ENCODE results near the gene SMYD3.
"Not testable (repeated sequence)": the region's sequence is repeated elsewhere in the genome, so short reads cannot be mapped to it uniquely, and the experiment has no call there.

The SMYD3 gene

DNA sequence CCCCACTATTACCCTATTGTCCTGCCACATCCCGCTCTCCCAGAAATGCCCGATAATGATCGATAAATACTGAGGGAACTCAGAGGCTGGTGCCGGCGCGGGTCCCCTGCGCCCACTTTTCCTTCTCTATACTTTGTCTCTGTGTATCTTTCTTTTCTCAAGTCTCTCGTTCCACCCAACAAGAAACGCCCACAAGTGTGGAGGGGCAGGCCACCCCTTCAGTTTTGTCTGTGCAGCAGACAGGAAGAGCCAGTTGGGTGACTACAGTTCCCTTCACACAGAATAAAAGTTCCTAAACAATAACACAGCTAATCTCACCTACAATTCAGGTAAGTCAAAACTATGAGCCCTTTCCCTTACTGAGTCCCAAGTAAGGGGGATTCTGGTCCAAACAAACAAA is 423.7 kb downstream of the SMYD3 start:
- DNase-seq: no peak

DNA sequence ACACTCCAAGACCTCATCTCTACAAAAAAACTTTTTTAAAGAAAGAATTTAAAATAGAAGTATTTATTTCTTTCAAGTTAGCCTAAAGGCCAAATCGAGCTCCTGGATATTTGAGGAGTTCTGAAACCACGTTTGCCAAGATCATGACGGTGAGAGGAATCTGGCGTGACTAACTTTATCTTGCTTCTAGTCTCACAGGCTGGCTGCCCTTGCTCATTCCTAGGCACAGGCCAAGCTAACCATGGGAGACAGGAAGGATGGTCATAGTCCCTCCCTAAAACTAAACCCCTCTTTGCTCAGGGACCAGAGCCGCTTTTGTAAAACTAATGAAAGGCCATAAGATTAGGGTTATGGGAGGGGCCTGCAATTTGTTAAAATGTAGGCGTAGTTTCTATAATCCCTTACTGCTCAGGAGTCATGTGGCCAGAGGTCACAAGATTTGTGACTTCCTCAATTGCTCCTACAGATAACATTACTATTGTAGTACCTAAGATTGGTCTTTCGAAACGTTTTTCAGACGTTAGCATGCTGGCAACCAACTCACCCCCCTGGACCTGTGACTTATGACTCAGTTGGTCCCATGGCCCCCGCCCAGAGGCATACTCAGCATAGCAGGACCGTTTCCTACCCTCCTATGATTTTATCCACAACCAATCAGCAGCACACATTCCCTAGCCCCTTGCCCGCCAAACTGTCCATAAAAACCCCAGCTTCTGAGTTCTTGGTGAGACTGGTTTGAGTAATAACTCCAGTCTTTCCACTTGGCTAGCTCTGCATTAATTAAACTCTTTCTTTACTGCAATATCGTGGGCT is 425.0 kb downstream of the SMYD3 start:
- DNase-seq: no peak

DNA sequence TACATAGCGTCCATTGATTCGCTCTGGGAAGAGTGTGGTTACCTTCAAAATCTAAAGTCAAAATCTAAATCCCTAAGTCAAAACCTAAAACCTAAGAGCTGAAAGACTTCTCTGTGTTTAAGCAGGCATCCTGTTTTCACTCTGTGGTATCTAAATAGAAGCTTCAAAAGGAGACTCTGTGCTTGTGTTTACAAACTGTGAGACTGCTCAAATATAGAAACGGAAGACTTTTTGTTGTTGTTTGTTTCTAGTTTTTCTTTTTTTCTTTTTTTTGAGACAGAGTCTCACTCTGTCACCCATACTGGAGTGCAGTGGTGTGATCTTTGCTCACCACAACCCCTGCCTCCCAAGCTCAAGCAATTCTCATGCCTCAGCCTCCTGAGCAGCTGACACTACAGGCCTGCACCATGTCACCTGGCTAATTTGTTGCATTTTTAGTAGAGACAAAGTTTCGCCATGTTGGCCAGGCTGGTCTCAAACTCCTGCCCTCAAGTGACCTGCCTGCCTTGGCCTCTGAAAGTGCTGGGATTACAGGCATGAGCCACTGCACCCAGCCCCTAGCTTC is 425.9 kb downstream of the SMYD3 start:
- DNase-seq: no peak

DNA sequence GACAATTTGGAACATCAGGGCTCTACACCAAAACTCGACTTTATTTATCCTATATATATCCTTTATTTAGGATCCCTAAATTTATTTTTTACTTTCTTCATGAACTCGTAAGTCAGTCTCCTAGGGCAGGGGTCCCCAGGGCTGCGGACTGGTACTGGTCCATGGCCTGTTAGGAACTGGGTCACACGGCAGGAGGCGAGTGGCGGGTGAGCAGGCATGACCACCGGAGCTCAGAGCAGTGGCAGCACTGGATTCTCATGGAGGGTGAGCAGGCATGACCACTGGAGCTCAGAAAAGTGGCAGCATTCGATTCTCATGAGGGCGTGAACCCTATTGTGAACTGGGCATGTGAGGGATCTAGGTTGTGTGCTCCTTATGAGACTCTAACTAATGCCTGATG is 427.0 kb downstream of the SMYD3 start:
- no peak for DNase-seq

DNA sequence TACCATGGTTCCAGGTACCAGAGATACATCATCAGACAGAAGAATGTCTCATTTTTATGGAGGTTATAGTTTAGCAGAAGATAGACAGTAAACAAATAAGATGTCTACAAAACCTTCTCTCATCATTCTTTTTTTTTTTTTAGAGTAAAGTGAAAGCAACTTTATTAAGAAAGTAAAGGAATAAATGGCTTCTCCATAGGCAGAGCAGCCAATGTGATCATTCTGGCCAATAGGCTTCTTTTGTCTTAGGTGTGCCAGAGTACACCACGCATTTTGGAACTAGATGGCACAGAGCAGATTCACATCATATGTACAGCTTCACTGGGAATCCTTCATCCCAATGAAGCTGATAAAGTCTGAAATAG is 428.2 kb downstream of the SMYD3 start:
- no peak for DNase-seq

DNA sequence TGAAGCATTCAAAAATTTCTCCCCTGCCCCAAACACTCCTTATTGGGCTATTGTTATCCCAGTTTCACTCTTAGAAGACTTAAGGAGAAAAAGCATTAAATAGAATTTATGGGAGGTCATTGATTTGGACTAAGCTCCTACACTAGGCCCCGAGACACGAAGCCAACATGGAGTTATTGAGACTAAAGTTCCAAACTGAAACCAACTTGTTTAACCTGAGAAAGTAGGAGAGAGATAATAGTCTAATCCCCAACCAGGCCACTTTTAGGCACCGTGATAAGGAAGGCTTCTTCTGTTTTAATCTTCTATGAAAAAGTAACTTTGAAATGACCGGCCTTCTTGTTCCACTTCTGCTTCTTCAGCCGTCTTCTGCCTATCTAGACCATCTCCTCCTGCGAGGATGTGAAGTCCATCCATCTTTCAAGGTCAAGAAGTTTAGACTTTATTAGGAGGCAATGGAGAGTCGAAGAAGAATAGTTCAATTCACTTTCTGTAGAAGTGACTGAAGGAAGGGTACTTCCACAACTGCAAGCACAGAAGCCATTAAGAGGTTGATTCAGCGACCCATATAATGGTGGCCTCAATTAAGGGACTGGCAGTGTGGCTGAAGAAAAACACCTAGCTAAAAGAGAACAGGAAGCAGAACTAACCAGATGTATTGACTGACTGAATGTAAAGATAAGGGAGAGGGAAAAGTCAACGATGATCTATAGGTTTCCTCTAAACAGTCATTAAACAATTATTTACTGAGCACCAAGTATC is 428.8 kb downstream of the SMYD3 start:
- DNase-seq: no peak

DNA sequence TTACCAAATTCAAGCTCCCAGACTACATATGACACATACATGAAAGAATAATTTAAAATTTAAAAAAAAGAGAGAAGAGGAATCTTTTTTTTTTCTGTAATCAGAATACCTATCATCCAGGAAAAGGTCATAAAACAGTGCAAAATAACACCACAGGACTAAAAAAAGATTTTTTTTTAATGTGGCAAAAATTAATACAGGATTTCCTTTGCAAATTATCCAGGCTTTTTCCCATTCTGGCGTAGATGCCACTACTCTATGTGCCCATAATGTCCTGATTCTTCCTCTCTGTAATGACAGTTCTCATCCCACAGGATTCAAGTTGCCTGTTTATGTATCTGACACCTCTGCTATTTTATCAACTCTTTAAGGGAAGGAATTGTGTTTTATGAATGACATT is 429.6 kb downstream of the SMYD3 start:
- no peak for DNase-seq

DNA sequence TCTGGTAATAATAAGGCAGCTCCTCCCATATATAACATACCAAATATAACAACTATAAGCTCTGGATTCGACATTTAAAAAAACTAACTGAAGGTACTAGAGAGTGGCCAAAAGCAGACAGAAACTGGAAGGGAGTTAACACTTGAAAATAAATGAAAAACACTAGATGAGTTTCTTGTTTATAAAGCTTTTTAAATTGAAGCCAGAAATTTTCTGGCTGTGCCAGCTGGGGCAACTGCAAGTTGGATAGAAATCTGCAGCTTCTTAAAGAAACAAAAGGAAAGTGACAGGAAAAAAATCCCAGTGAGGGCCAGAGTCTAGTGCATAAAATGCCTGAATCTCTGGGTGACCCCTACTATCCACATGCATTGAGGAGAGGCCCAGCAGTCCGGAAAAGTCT is 432.7 kb downstream of the SMYD3 start:
- no peak for DNase-seq

DNA sequence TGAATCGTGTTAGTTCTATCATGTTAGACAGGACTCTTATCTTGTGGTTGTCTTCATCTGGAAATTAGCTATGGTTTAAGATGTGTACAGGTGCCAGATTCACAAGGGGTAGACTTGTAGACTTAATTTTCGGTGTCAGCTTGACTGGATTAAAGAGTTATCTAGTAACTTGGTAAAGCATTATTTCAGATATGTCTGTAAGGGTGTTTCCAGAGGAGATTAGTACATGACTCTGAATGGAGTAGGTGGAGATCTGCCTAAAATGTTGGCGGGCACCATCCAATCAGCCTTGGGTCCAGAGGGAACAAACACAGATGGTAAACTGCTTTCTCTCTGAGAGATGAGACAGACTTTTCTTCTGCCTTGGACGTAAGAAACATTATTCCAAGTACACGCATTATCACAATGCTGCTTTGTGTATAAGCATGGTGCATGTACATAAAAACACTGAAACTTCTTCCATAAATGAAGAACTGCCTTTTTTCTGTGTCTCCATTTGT is 434.6 kb downstream of the SMYD3 start:
- no peak for DNase-seq

DNA sequence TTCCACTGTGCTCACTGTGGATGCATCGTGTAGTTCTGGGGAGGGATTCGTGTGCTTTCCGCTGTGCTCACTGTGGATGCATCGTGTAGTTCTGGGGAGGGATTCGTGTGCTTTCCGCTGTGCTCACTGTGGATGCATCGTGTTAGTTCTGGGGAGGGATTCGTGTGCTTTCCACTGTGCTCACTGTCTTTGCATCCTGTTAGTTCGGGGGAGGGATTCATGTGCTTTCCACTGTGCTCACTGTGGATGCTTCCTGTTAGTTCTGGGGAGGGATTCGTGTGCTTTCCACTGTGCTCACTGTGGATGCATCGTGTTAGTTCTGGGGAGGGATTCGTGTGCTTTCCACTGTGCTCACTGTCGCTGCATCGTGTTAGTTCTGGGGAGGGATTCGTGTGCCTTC is 435.1 kb downstream of the SMYD3 start:
- not testable (repeated sequence) for DNase-seq

DNA sequence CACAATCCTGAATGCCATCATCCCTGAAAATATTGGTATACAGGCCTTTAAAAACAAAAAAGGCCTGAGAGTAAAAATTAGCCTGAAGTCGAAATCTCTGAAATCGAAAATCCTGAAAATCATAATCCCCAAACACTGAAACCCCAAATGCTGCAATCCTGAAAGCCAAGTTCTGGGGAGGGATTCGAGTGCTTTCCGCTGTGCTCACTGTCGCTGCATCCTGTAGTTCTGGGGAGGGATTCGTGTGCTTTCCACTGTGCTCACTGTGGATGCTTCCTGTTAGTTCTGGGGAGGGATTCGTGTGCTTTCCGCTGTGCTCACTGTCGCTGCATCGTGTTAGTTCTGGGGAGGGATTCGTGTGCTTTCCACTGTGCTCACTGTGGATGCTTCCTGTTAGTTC is 435.5 kb downstream of the SMYD3 start:
- DNase-seq: not testable (repeated sequence)

DNA sequence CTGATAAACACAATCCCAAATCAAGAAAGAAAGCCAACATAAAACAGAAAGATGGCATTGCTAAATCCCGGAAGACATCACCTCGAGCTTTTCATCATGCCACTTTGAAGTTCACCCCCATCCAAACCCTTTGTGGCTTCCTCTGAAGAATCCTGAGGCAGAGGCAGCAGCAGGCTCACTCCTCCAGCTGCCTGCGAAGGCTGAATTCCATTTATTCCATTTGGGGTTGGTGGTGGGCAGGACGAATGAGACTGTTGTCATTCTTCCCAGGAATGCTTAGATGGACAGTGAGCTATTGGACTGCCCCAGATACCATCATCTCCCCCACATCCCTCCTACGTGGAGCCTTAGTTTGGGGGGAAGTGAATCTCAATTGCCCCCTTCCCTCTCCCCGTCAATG is 437.5 kb downstream of the SMYD3 start:
- DNase-seq: no peak

DNA sequence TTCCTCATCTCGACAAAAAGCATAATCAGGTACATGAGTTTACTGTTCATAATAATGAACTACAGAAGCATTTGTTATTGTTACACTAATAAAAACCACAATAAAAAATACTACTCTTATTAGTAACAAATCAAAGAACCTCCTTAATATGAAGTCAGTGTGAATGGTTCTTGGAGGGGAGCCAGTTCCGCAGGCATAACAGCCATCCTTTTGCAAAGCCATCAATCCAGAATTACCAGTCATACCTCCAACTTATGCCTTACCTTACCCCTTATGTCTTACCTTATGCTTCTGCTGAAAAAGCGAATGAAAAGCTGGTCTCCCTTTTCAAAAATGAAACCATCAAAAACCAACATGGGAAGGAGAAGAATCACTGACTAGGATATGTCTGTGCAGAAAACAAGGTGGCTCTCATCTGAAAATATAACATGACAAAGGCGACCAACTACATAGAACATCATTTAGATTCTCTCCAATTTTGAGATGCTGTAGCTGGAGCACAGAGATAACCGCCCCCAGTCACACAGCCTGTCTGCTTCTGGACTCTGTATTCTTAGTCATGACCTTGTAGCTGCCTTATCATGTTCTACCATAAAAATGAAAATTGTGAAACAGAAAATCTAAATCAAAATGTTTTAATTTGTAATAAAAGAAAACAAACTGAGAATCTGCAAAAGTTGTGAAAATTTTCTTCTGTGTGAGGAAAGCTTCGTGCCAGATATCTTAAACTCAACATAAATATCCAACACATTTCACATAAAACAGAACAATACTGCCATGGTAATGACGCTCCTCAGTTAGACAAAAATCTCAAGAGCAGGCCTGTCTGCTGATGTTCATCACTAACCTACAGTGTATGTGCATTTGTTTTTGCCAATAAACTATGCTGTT is 438.2 kb downstream of the SMYD3 start:
- DNase-seq: no peak

DNA sequence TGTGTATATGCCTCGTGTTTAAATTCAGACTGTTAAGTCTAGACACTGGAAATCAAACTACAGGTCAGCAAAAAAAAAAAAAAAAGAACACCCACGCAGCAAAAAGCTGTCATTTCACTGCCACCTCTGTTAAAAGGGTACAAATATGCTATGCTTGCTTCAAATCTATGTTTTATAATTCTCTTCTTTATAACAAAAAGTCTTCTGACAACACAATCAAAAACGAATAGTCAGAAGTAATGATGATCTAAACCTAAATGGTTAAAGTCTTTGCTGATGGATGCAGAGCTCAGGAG is 438.9 kb downstream of the SMYD3 start:
- DNase-seq: no peak

DNA sequence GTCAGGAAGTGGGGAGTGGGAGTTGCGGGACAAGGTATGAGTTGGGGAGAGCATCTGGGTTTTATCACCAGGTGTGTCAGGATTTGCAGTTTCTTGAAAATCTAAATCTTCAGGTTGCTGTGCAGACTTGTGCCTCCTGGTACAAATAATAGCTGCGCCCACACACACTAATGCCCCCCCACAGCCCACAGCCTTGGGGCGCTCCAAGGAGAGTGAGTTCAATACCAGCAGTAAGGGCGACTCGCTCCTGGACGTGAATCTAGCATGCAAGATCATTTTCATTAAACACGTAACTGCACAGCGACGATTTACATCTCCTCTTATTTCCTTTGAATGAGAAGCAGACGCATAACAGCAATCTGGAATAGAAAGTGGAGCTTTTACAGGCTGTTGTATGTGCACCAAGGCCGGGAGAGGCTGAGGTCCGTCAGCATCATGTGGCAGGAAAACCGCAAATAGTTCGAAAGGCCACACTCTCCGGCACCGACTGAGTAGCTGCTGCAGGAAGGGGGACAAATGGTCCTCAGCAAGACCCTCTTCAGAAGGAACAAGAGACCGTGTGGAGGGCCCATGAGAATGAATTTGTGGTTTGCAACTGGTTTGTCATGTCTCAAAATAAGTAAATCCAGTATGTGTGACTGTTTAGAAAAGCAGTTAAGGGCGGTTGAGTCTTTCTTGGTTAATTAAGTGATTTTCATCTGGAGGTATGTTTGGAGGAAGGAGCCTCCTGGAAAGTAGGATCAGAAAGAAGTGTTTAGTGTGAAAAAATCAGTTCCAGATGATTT is 439.5 kb downstream of the SMYD3 start:
- peak; percentile 83 for DNase-seq

DNA sequence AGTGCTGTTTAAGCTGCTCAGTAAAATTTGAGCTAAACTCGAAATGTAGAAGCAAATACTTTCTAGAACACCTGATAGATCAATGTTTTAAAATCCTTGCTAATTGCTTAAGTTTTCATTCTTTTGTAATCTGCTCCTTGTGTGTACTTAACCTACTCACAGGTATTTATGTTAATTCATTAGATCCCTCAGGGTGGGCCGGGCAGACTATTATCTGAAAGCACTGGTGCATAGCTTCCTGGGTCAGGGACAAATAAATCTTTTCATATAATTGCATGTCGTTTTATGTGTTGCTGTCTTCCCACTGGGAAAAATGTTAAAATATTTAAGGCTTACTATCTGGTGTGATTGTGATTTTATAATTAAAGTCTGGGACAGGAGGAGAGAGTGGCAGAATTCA is 440.5 kb downstream of the SMYD3 start:
- no peak for DNase-seq

DNA sequence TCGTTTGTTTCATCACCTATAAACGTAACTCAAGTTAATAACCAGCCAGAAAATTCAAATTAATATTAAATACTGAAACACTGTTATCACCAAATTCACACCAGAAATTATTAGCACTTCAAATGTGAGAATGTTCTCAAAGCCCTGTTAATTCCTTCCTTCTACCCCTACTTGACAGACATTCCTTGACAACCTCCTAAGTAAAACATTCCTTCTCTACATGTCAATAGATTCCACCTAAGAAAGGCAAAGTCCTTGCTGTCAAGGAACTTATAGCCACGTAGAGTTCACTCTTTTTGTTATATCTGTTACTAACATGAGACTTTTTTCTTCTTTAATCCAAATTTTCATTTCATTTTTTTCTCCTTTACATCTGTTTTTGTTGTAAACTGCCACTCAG is 441.5 kb downstream of the SMYD3 start:
- DNase-seq: no peak

DNA sequence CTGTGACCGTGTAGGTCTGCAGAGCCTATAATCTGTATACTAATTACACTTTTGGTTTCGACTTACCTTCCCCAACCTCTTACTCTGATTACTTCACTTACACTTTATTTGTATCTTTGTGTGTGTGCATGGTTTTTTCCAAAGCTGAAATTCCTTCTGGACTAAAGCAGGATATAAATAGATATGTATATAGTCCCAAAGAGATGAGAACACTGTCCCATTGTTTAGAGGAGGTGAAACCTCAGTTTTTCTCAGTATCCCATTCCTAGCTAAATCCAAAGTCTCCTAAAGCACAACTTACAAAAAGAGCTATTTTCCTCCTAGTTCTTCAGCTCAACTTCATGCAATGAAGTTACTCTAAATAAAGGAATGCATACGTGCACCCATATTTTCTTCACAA is 442.2 kb downstream of the SMYD3 start:
- no peak for DNase-seq

DNA sequence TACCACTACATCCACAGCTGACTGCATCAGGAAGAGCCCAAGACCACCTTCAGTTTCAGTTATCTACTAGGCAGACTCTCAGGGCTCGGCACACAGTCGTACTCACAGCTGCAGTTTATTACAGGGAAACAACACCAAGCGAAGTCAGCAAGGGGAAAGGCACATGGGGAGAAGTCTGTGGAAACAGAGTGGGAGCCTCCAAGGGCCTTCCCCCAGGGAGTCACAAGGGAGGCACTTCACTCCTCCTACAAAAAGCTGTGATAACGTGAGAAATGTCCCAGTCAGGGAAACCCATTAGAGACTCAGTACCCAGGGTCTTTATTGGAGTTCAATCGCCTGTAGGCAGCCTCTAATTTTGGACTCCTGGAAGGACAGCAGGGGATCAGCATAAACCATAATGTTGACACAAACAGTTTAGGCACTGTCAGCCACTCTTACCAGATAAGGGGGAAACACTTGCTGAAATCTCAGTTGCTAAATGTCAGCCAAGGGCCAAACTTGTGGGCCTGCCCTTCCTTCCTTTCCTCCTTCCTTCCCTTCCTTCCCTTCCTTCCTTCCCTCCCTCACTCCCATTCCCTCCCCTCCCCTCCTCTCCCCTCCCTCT is 444.0 kb downstream of the SMYD3 start:
- no peak for DNase-seq

DNA sequence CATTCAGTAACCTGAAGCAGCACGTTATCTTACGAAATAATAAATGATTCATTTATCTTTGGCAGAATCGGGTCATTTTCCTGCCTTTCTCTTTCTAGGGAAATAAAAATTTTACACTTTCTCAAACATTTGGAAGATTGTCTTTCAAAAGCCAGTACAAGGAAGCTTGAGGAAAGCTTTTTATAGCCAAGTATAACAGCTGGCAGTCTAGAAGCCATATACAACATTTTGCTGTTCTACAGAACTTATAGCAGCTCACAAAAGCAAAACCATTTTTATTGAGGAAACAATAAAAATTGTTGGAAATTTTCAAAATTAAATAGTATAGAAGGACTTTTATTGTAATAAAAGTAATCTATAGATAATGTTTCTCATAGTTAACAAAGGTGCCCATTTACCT is 448.6 kb downstream of the SMYD3 start:
- DNase-seq: peak; percentile 10

DNA sequence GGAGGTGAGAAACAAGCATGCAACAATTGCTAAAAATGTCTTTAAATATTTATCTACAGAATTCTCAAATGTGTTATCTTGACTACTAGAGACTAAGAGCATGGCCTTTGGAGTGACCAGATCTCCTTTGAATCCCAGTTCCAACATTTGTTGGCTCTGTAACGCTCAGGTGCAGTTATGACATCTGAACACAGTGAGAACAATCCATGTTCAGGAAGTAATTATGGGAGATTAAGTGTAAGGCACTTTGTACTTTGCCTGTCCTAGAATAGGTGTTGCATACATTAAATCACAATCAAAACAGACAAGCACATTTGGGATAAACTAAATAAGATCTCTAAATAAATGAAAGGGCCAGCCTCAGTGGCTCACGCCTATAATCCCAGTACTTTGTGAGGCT is 454.5 kb downstream of the SMYD3 start:
- DNase-seq: no peak

Measured in fibroblast of skin of right quadriceps (primary cell).